DOHH2 (cell line): ENCODE measurements around the gene ZBTB1.

Source experiments
- CTCF ChIP-seq: fragments of 200-600 bp; sonication (generic); IDR thresholded peaks from one replicate; pipeline ENCODE4 v1.5.1; 2014; ENCODE audit warnings: antibody characterized with exemption, mild to moderate bottlenecking, low read depth, low read length; ENCODE audit not compliant: poor library complexity, severe bottlenecking
- EZH2phosphoT487 ChIP-seq: fragments of 200-600 bp; sonication (generic); IDR thresholded peaks from 2 replicates; pipeline ENCODE4 v1.6.1; 2017; ENCODE audit warnings: borderline replicate concordance, mild to moderate bottlenecking, antibody characterized with exemption, low read length, moderate library complexity, mixed read lengths

- no peak for TF ChIP-seq CTCF
- TF ChIP-seq EZH2phosphoT487 = no peak
These were observed 39.9 kb upstream of the ZBTB1 start for GRCh38 chr14:64464651-64465050.
